CD4-positive, alpha-beta T cell (primary cell): ENCODE results near the gene GATA5. TPM values are rescaled to one million over a fixed set of nuclear protein-coding genes. Genes with fewer than 3 reads are reported as not detected.

Experiments
- ATAC-seq: fragments of 200-7000 bp; cut with Tn5 transposase; one replicate; pipeline ENCODE4 v1.10.0; 2022; ENCODE audit warnings: mild to moderate bottlenecking; ENCODE audit not compliant: poor library complexity
- CTCF ChIA-PET: fragments of 350-600 bp; sonication (Branson Sonifier 250); formaldehyde crosslinking; loops from one replicate; lab custom pipeline; 2021; ENCODE audit warnings: antibody characterized with exemption, inconsistent platforms; lab: Charles Lee
- POLR2A ChIA-PET: fragments of 350-600 bp; sonication (Branson Sonifier 250); formaldehyde crosslinking; loops from one replicate; lab custom pipeline; 2021; ENCODE audit warnings: antibody characterized with exemption, inconsistent platforms; lab: Charles Lee
- DNase-seq, 14 experiments: peaks; one replicate each; pipeline ENCODE4 v3.0.0-alpha.2; 2013 to 2020; ENCODE audit warnings: mixed read lengths in 2 of 14
- H3K27ac ChIP-seq, 2 donors: one replicate each; pipeline versions ENCODE4 v1.5.1 to v1.7.0; 2013; ENCODE audit warnings: low read length in 2 of 2, low read depth in 1 of 2, mild to moderate bottlenecking in 1 of 2
- H3K27me3 ChIP-seq, 2 experiments: 1 replicate in 1 of 2; 2 replicates in 1 of 2; pipeline versions ENCODE4 v1.6.1 to v1.7.0; 2013; ENCODE audit warnings: low read length in 2 of 2, control low read depth in 1 of 2, mild to moderate bottlenecking in 1 of 2, moderate library complexity in 1 of 2; ENCODE audit not compliant: insufficient read depth in 2 of 2, control insufficient read depth in 1 of 2
- H3K36me3 ChIP-seq: one replicate; pipeline ENCODE4 v1.6.1; 2013; ENCODE audit warnings: low read length, control low read depth; ENCODE audit not compliant: insufficient read depth
- H3K4me1 ChIP-seq: one replicate; pipeline ENCODE4 v1.6.1; 2013; ENCODE audit warnings: low read length, control low read depth; ENCODE audit not compliant: insufficient read depth
- H3K4me3 ChIP-seq: one replicate; pipeline ENCODE4 v1.5.1; 2013; ENCODE audit warnings: mild to moderate bottlenecking, low read length, moderate library complexity
- H3K9me3 ChIP-seq, 2 experiments: 1 replicate in 1 of 2; 2 replicates in 1 of 2; pipeline versions ENCODE4 v1.6.1 to v1.7.0; 2013; ENCODE audit warnings: low read length in 2 of 2, mild to moderate bottlenecking in 2 of 2, control low read depth in 1 of 2, moderate library complexity in 1 of 2; ENCODE audit not compliant: control insufficient read depth in 1 of 2, insufficient read depth in 1 of 2
- H3K27ac Mint-ChIP-seq: one replicate; pipeline ENCODE4 v1.8.0; 2020; ENCODE audit warnings: mixed read lengths
- H3K27me3 Mint-ChIP-seq: one replicate; pipeline ENCODE4 v1.8.0; 2021; ENCODE audit warnings: mixed read lengths
- H3K36me3 Mint-ChIP-seq: one replicate; pipeline ENCODE4 v1.8.0; 2021; ENCODE audit warnings: low read depth, mixed read lengths
- H3K4me1 Mint-ChIP-seq: one replicate; pipeline ENCODE4 v1.8.0; 2021; ENCODE audit warnings: low read depth, mixed read lengths
- H3K4me3 Mint-ChIP-seq: one replicate; pipeline ENCODE4 v1.8.0; 2020; ENCODE audit warnings: mild to moderate bottlenecking, mixed read lengths
- H3K9me3 Mint-ChIP-seq: one replicate; pipeline ENCODE4 v1.8.0; 2020; ENCODE audit warnings: mixed read lengths
- CTCF ChIP-seq: fragments of 200-600 bp; IDR thresholded peaks from one replicate; pipeline ENCODE4 v1.8.0; 2022; ENCODE audit warnings: antibody characterized with exemption, mild to moderate bottlenecking
- intact Hi-C, 2 experiments: fragments of 100-400 bp; cut with DNase I in 1 of 2; cut with micrococcal nuclease in 1 of 2; formaldehyde crosslinking; loops; one replicate each; pipeline versions ENCODE4 v1.15.1 to v1.9.0; 2023 to 2025; cut with DNase I, micrococcal nuclease
- total RNA-seq, 174 experiments: library from RNA in 2 of 174; stranded (reverse) in 2 of 174; gene quantifications; one replicate each; pipeline ENCODE4 v1.2.3 and lab custom pipeline; 2021 to 2026

GATA5 gene
- total RNA-seq, 2 experiments from 2014 or later = not detected

- POLR2A ChIA-PET = no interaction called here
- Mint-ChIP-seq H3K27me3 (peaks cover 79% of the 10 kb centered on the region), H3K9me3 (no peaks in the 10 kb centered on the region), H3K4me1 (peaks cover 4% of the 10 kb centered on the region), H3K4me3 (no peak overlapping the region), H3K36me3 (no peaks in the 10 kb centered on the region), H3K27ac (no peak overlapping the region)
- H3K27me3 ChIP-seq = peaks cover 69 to 91% of the 10 kb centered on the region in 2 experiments
- intact Hi-C loops = no loop called here
- DNase-seq (no peak), ATAC-seq (no peak)
- TF ChIP-seq CTCF = no peak
- peaks cover 0 to 42% of the 10 kb centered on the region in 2 experiments for H3K9me3 ChIP-seq
- CTCF ChIA-PET = no interaction called here
- no peak overlapping the region for H3K27ac ChIP-seq
- no peak overlapping the region for H3K4me3 ChIP-seq
- no peaks in the 10 kb centered on the region for H3K36me3 ChIP-seq
- H3K4me1 ChIP-seq = peaks cover 12% of the 10 kb centered on the region
Observed at GRCh38 chr20:62481425-62482145, 5.8 kb upstream of the GATA5 start.

GRCh38 chr20:62480318-62480717 is 4.5 kb upstream of the GATA5 start:
- intact Hi-C loops = no loop called here
- Histone ChIP-seq H3K27ac (no peak overlapping the region), H3K4me1 (peaks cover 18% of the 10 kb centered on the region), H3K36me3 (no peaks in the 10 kb centered on the region), H3K9me3 (peaks cover 0 to 38% of the 10 kb centered on the region in 2 experiments), H3K27me3 (peaks cover 65 to 87% of the 10 kb centered on the region in 2 experiments), H3K4me3 (no peak overlapping the region)
- no peak overlapping the region for H3K27ac Mint-ChIP-seq
- POLR2A ChIA-PET = no interaction called here
- no peaks in the 10 kb centered on the region for H3K36me3 Mint-ChIP-seq
- DNase-seq (no peak), ATAC-seq (no peak)
- peaks cover 4% of the 10 kb centered on the region for H3K4me1 Mint-ChIP-seq
- peaks cover 67% of the 10 kb centered on the region for H3K27me3 Mint-ChIP-seq
- no peak overlapping the region for H3K4me3 Mint-ChIP-seq
- CTCF ChIA-PET = no interaction called here
- H3K9me3 Mint-ChIP-seq = no peaks in the 10 kb centered on the region
- no peak for TF ChIP-seq CTCF

- Histone ChIP-seq H3K36me3 (no peaks in the 10 kb centered on the region), H3K9me3 (peaks cover 0 to 35% of the 10 kb centered on the region in 2 experiments), H3K27ac (no peak overlapping the region), H3K4me1 (peaks cover 18% of the 10 kb centered on the region), H3K4me3 (no peak overlapping the region), H3K27me3 (peaks cover 61 to 87% of the 10 kb centered on the region in 2 experiments)
- Mint-ChIP-seq H3K27me3 (peaks cover 62% of the 10 kb centered on the region), H3K36me3 (no peaks in the 10 kb centered on the region), H3K4me3 (no peak overlapping the region), H3K27ac (no peak overlapping the region), H3K9me3 (no peaks in the 10 kb centered on the region), H3K4me1 (peaks cover 4% of the 10 kb centered on the region)
- no peak for DNase-seq
- CTCF ChIA-PET = no interaction called here
- intact Hi-C loops = no loop called here
- ATAC-seq = no peak
- TF ChIP-seq CTCF = no peak
- POLR2A ChIA-PET = no interaction called here
Observed at GRCh38 chr20:62479656-62480055, 3.9 kb upstream of the GATA5 start.
